Brain microvascular endothelial cell (primary cell): ENCODE measurements around the gene TTLL10.

Source experiments
- DNase-seq: peaks from one replicate; pipeline ENCODE4 v3.0.0-alpha.2; 2020
- H3K27ac ChIP-seq: fragments of 250-450 bp; sonication (Bioruptor Pico); 2 replicates; pipeline ENCODE4 v1.5.1; 2020; ENCODE audit warnings: mild to moderate bottlenecking, moderate library complexity
- H3K27me3 ChIP-seq: fragments of 250-450 bp; sonication (Bioruptor Pico); replicated peaks from 2 replicates; pipeline ENCODE4 v1.5.1; 2020; ENCODE audit warnings: mild to moderate bottlenecking
- H3K36me3 ChIP-seq: fragments of 250-450 bp; sonication (Bioruptor Pico); replicated peaks from 2 replicates; pipeline ENCODE4 v1.5.1; 2020; ENCODE audit warnings: mild to moderate bottlenecking
- H3K4me3 ChIP-seq: 2 replicates; pipeline ENCODE4 v1.5.1; 2011; ENCODE audit warnings: low read depth, mild to moderate bottlenecking, control low read depth, low read length, moderate library complexity
- CTCF ChIP-seq: IDR thresholded peaks from 2 replicates; pipeline ENCODE4 v1.5.1; 2011; ENCODE audit warnings: low read depth, mild to moderate bottlenecking, moderate library complexity, low read length, control low read depth, inconsistent platforms; ENCODE audit errors: missing control alignments
- in situ Hi-C: cut with HindIII; loops from 2 replicates; pipeline ENCODE4 v1.10.0; 2017; ENCODE audit warnings: low sequenced_read_pairs, low pct_ligation_motif_present

The TTLL10 gene

GRCh38 chr1:1205769-1206375, 32.2 kb downstream of the TTLL10 start:
- no peak for TF ChIP-seq CTCF
- in situ Hi-C loops = no loop called here
- Histone ChIP-seq H3K4me3 (no peak overlapping the region), H3K27ac (no peak overlapping the region), H3K27me3 (peaks cover 20% of the 10 kb centered on the region), H3K36me3 (no peaks in the 10 kb centered on the region)
- no peak for DNase-seq

- Histone ChIP-seq H3K27me3 (peaks cover 20% of the 10 kb centered on the region), H3K27ac (no peak within 1 kb of the TSS), H3K4me3 (no peak within 1 kb of the TSS), H3K36me3 (no peaks in the 10 kb centered on the region)
- DNase-seq = no peak
- in situ Hi-C loops = no loop called here
- TF ChIP-seq CTCF = no peak
These were observed 32.8 kb downstream of the TTLL10 start, which contains the start of gene TNFRSF18 for GRCh38 chr1:1206376-1206965. TSS of gene TNFRSF18 (minus strand) at chr1:1206592. CDS start at chr1:1206571, 21 bp downstream.

GRCh38 chr1:1206966-1207531, 33.4 kb downstream of the TTLL10 start:
- Histone ChIP-seq H3K4me3 (no peak overlapping the region), H3K27ac (no peak overlapping the region), H3K27me3 (peaks cover 20% of the 10 kb centered on the region), H3K36me3 (no peaks in the 10 kb centered on the region)
- in situ Hi-C loops = no loop called here
- peak; percentile 5 for TF ChIP-seq CTCF
- DNase-seq = no peak

GRCh38 chr1:1207571-1207892, 33.9 kb downstream of the TTLL10 start:
- Histone ChIP-seq H3K27me3 (peaks cover 20% of the 10 kb centered on the region), H3K27ac (no peak overlapping the region), H3K4me3 (no peak overlapping the region), H3K36me3 (no peaks in the 10 kb centered on the region)
- no peak for DNase-seq
- TF ChIP-seq CTCF = no peak
- in situ Hi-C loops = no loop called here

- in situ Hi-C loops = no loop called here
- peaks cover 13% of the 10 kb centered on the region for H3K27me3 ChIP-seq
- H3K27ac ChIP-seq = no peak overlapping the region
- H3K36me3 ChIP-seq = no peaks in the 10 kb centered on the region
- DNase-seq = no peak
- TF ChIP-seq CTCF = no peak
- no peak overlapping the region for H3K4me3 ChIP-seq
These were observed 35.2 kb downstream of the TTLL10 start for GRCh38 chr1:1208713-1209433.
